K562 (cell line): ENCODE results near the gene IPO5. TPM values are rescaled to one million over a fixed set of nuclear protein-coding genes. Genes with fewer than 3 reads are reported as not detected.

Experiments used
- ATAC-seq: fragments of 200-7000 bp; cut with Tn5 transposase; 3 replicates; pipeline ENCODE4 v1.9.1; 2020; ENCODE audit warnings: moderate library complexity
- BruUV-seq: library from RNA; stranded (reverse); fragments of 400-500 nt; replicated peaks from 2 replicates; lab custom pipeline; 2021; lab: Mats Ljungman, UMichigan
- CTCF ChIA-PET: fragments of 300-600 bp; formaldehyde crosslinking; extraction: SDS; loops from one replicate; lab custom pipeline; 2021; ENCODE audit warnings: low intra/inter-chr PET ratio; lab: Yijun Ruan, JAX
- POLR2A ChIA-PET: fragments of 300-600, 350-650 bp; sonication (Branson Sonifier 250); formaldehyde crosslinking; extraction: SDS; loops from one replicate; lab custom pipeline; 2021; ENCODE audit warnings: antibody characterized with exemption, inconsistent platforms; lab: Yijun Ruan, JAX
- DNase-seq, 4 experiments: peaks; one replicate each; pipeline versions ENCODE4 v3.0.0 to v3.0.0-alpha.2; 2011 to 2018; ENCODE audit warnings: low spot score in 3 of 4, mixed read lengths in 3 of 4; ENCODE audit errors: extremely low read depth in 1 of 4
- FAIRE-seq: peaks from 2 replicates; lab custom pipeline; 2011; peaks lifted over from hg19 to GRCh38; lab: Jason Lieb, UNC
- H2AFZ ChIP-seq: 2 replicates; pipeline ENCODE4 v1.6.0; 2011; ENCODE audit warnings: low read depth, low read length, control low read depth, inconsistent platforms
- H3K27ac ChIP-seq: fragments of 200-600 bp; 3 replicates; pipeline ENCODE4 v1.8.0; 2011; ENCODE audit warnings: low read depth, mild to moderate bottlenecking, control low read depth, inconsistent platforms, low read length, moderate library complexity, mixed read lengths; ENCODE audit errors: extremely low read depth
- H3K27me3 ChIP-seq, 2 experiments: fragments of 300-600 bp in 1 of 2; 2 replicates in 1 of 2; 3 replicates in 1 of 2; pipeline versions ENCODE4 v1.6.0 to v1.8.0; 2011; ENCODE audit warnings: inconsistent platforms in 2 of 2, low read length in 2 of 2, mild to moderate bottlenecking in 1 of 2, mixed read lengths in 1 of 2, moderate library complexity in 1 of 2; ENCODE audit not compliant: control insufficient read depth in 2 of 2, insufficient read depth in 2 of 2
- H3K36me3 ChIP-seq: fragments of 300-600 bp; 3 replicates; pipeline ENCODE4 v1.8.0; 2011; ENCODE audit warnings: mild to moderate bottlenecking, low read length, inconsistent platforms; ENCODE audit not compliant: control insufficient read depth, insufficient read depth
- H3K4me1 ChIP-seq, 2 experiments: fragments of 200-600 bp in 1 of 2; replicated peaks in 1 of 2; 2 replicates in 1 of 2; 3 replicates in 1 of 2; pipeline versions ENCODE4 v1.5.1 to v1.8.0; 2011; ENCODE audit warnings: inconsistent platforms in 2 of 2, low read length in 2 of 2, mild to moderate bottlenecking in 1 of 2, mixed read lengths in 1 of 2, moderate library complexity in 1 of 2; ENCODE audit not compliant: control insufficient read depth in 2 of 2, insufficient read depth in 2 of 2
- H3K4me2 ChIP-seq: 2 replicates; pipeline ENCODE4 v1.6.1; 2011; ENCODE audit warnings: low read length, control low read depth, inconsistent platforms, mixed read lengths; ENCODE audit not compliant: insufficient read depth
- H3K4me3 ChIP-seq: fragments of 200-600 bp; sonication (generic), shearing (Covaris generic); 2 replicates; pipeline ENCODE4 v1.5.1; 2016; ENCODE audit warnings: control low read depth, inconsistent platforms
- H3K79me2 ChIP-seq: fragments of 200-600 bp; 3 replicates; pipeline ENCODE4 v1.8.0; 2011; ENCODE audit warnings: low read length, inconsistent platforms; ENCODE audit not compliant: control insufficient read depth, insufficient read depth
- H3K9ac ChIP-seq, 2 experiments: 2 replicates each; pipeline versions ENCODE4 v1.6.0 to v1.6.1; 2011; ENCODE audit warnings: low read depth in 2 of 2, low read length in 2 of 2, control low read depth in 1 of 2, inconsistent platforms in 1 of 2, mild to moderate bottlenecking in 1 of 2, mixed read lengths in 1 of 2; ENCODE audit not compliant: insufficient read depth in 1 of 2
- H3K9me1 ChIP-seq: one replicate; pipeline ENCODE4 v1.6.0; 2011; ENCODE audit warnings: inconsistent platforms, mild to moderate bottlenecking, low read length, moderate library complexity; ENCODE audit not compliant: control insufficient read depth, insufficient read depth
- H3K9me3 ChIP-seq: replicated peaks from 2 replicates; pipeline ENCODE4 v1.5.1; 2011; ENCODE audit warnings: low read depth, low read length, inconsistent platforms; ENCODE audit not compliant: control insufficient read depth, insufficient read depth
- H4K20me1 ChIP-seq: replicated peaks from 2 replicates; pipeline ENCODE4 v1.6.1; 2011; ENCODE audit warnings: low read length, inconsistent platforms, mixed read lengths; ENCODE audit not compliant: control insufficient read depth, insufficient read depth
- CCNT2 ChIP-seq: IDR thresholded peaks from 2 replicates; pipeline ENCODE4 v1.6.1; 2011; ENCODE audit warnings: borderline replicate concordance, low read depth, mild to moderate bottlenecking, moderate library complexity, mixed read lengths, low read length; ENCODE audit not compliant: insufficient read length; ENCODE audit errors: extremely low read depth
- COPS2 ChIP-seq: fragments of 450-650 bp; conservative IDR thresholded peaks from 2 replicates; pipeline ENCODE4 v1.6.1; 2016; ENCODE audit warnings: mild to moderate bottlenecking, moderate library complexity
- HSF4 ChIP-seq: fragments of 250-450 bp; sonication (Bioruptor Pico); IDR thresholded peaks from 2 replicates; pipeline ENCODE4 v2.1.2; 2022; ENCODE audit warnings: mild to moderate bottlenecking, moderate library complexity, borderline replicate concordance
- JUN ChIP-seq, 2 experiments: sonication (generic) in 1 of 2; formaldehyde crosslinking in 1 of 2; IDR thresholded peaks; 2 replicates each; pipeline versions ENCODE4 v1.6.1 to v1.8.0; 2012 to 2022; ENCODE audit warnings: borderline replicate concordance in 2 of 2, mild to moderate bottlenecking in 2 of 2, improper control_type of control experiment in 1 of 2, low read depth in 1 of 2, low read length in 1 of 2, missing genetic modification reagents in 1 of 2
- RBM34 ChIP-seq: fragments of 200-400 bp; formaldehyde crosslinking; IDR thresholded peaks from 2 replicates; pipeline ENCODE4 v1.6.1; 2018; ENCODE audit warnings: low read length, borderline replicate concordance; ENCODE audit not compliant: insufficient read depth
- SAP30 ChIP-seq: fragments of 200-600 bp; sonication (generic); IDR thresholded peaks from 2 replicates; pipeline ENCODE4 v1.6.1; 2012; ENCODE audit warnings: borderline replicate concordance, low read depth, mild to moderate bottlenecking, moderate library complexity, low read length, control low read depth, inconsistent platforms; ENCODE audit not compliant: insufficient read depth, poor library complexity, severe bottlenecking
- TEAD2 ChIP-seq: fragments of 450-650 bp; IDR thresholded peaks from 2 replicates; pipeline ENCODE4 v1.6.1; 2016; ENCODE audit warnings: missing genetic modification characterization, control low read depth, missing compliant biosample characterization
- TRIM24 ChIP-seq, 2 experiments: fragments of 450-650 bp; IDR thresholded peaks; 2 replicates each; pipeline ENCODE4 v1.6.1; 2016
- ZNF121 ChIP-seq: sonication (generic); formaldehyde crosslinking; conservative IDR thresholded peaks from 2 replicates; pipeline ENCODE4 v1.8.0; 2022; ENCODE audit warnings: missing genetic modification reagents
- ZNF239 ChIP-seq: fragments of 250-450 bp; sonication (Bioruptor Pico); IDR thresholded peaks from 2 replicates; pipeline ENCODE4 v1.4.0; 2020; ENCODE audit warnings: mild to moderate bottlenecking
- ZNF444 ChIP-seq: fragments of 250-450 bp; sonication (Bioruptor Pico); IDR thresholded peaks from 2 replicates; pipeline ENCODE4 v1.4.0; 2020; ENCODE audit warnings: mild to moderate bottlenecking, moderate library complexity
- ZNF644 ChIP-seq: fragments of 200-800 bp; sonication (Bioruptor generic); IDR thresholded peaks from 2 replicates; pipeline ENCODE4 v1.6.1; 2016; ENCODE audit warnings: low read depth, missing genetic modification characterization, missing compliant biosample characterization
- in situ Hi-C: fragments of 300-500 bp; cut with MboI; formaldehyde crosslinking; loops from 4 replicates; pipeline ENCODE4 v1.15.0; 2018; ENCODE audit warnings: inconsistent platforms, mixed read lengths
- intact Hi-C: fragments of 100-400 bp; cut with micrococcal nuclease; formaldehyde crosslinking; loops from 2 replicates; pipeline ENCODE4 v1.14.2; 2022
- polyA plus RNA-seq, 8 experiments: library from polyadenylated mRNA; depleted of rRNA in 4 of 8; stranded (reverse) in 5 of 8; unstranded in 3 of 8; fragments of >200 nt; fragmentation: Nextera tagmentation in 2 of 8; fragmentation: Illumina TruSeq in 1 of 8; extraction: Ambion mirVana in 2 of 8; extraction: Trizol in 1 of 8; gene quantifications; 2 replicates each; pipeline versions ENCODE4 v1.2.1 to v1.2.3, GENCODE V29; 2011 to 2014; ENCODE audit warnings: inconsistent platforms in 1 of 8, missing spikeins in 1 of 8
- total RNA-seq, 7 experiments: library from RNA; depleted of rRNA in 6 of 7; stranded (reverse); fragments of >200 nt in 6 of 7; fragmentation: Illumina TruSeq in 2 of 7; extraction: Trizol in 2 of 7; gene quantifications; 2 replicates each; pipeline versions ENCODE4 v1.2.1 to v1.2.3, GENCODE V29; 2011 to 2021; ENCODE audit warnings: low replicate concordance in 1 of 7
- TF ChIP-seq, protein P1 (sequence below): sonication (generic); formaldehyde crosslinking; IDR thresholded peaks from 2 replicates; pipeline ENCODE4 v1.8.0; 2022; ENCODE audit warnings: mild to moderate bottlenecking, missing genetic modification reagents
- TF ChIP-seq, protein P2 (sequence below): sonication (generic); formaldehyde crosslinking; IDR thresholded peaks from 2 replicates; pipeline ENCODE4 v1.8.0; 2022; ENCODE audit warnings: mild to moderate bottlenecking, low read depth, missing genetic modification reagents

Gene IPO5
- total and polyA plus RNA-seq, 9 of the 15 experiments (the other 6 are each of a cell fraction or from before 2014, with no cell fraction given): 45.8 to 206 (median 134) TPM

DNA sequence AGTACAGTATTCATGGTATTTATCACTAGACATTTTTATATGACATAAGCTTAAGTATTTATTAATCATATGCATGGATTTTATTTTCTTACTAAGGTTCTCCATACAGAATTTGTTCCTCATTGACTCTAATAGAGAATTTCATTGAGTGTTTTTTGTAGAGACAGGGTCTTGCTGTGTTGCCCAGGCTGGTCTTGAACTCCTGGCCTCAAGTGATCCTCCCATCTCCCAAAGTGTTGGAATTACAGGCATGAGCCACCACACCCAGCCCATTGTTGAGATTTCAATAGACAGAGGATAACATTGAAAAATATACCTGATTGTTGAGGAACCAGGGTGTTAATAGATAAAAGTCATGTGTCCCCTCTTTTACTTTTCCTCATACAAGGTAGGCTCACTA is 26.1 kb downstream of the IPO5 start:
- Histone ChIP-seq H3K27me3 (no peaks in the 10 kb centered on the region), H3K4me2 (no peak overlapping the region), H3K4me1 (peaks cover 4% of the 10 kb centered on the region in 2 experiments; a peak in 3 of 5 replicates), H3K9me1 (no peaks in the 10 kb centered on the region), H3K36me3 (peaks cover 44% of the 10 kb centered on the region), H3K4me3 (no peak overlapping the region), H3K9me3 (no peaks in the 10 kb centered on the region), H4K20me1 (no peaks in the 10 kb centered on the region; the same call in 1 of the 2 replicates), H2AFZ (no peak overlapping the region), H3K9ac (peak overlapping the region in 1 of 2 experiments; percentile 81; a peak in 1 of 4 replicates), H3K27ac (no peak overlapping the region), H3K79me2 (peaks cover 67% of the 10 kb centered on the region)
- intact Hi-C loops: no loop called here
- ChIA-PET POLR2A (no interaction called here), CTCF (no interaction called here)
- no peak for FAIRE-seq
- in situ Hi-C loops: no loop called here
- no peak for ATAC-seq
- BruUV-seq: no TSS peak
- DNase-seq: no peak
- no peak for TF ChIP-seq COPS2
- TF ChIP-seq TEAD2 (tag): no peak
- TF ChIP-seq HSF4 (CRISPR knock-in tag): no peak
- TF ChIP-seq JUN (IDR thresholded peaks at IDR 0.05; ENCODE audit: borderline replicate concordance, low read depth, low read length): no peak
- no peak for TF ChIP-seq JUN (CRISPR knock-in tag; IDR thresholded peaks at IDR 0.05; ENCODE audit: borderline replicate concordance)
- no peak for TF ChIP-seq RBM34
- no peak for TF ChIP-seq ZNF239 (CRISPR knock-in tag)
- no peak for TF ChIP-seq ZNF121 (CRISPR knock-in tag)
- TF ChIP-seq, protein P1, sequence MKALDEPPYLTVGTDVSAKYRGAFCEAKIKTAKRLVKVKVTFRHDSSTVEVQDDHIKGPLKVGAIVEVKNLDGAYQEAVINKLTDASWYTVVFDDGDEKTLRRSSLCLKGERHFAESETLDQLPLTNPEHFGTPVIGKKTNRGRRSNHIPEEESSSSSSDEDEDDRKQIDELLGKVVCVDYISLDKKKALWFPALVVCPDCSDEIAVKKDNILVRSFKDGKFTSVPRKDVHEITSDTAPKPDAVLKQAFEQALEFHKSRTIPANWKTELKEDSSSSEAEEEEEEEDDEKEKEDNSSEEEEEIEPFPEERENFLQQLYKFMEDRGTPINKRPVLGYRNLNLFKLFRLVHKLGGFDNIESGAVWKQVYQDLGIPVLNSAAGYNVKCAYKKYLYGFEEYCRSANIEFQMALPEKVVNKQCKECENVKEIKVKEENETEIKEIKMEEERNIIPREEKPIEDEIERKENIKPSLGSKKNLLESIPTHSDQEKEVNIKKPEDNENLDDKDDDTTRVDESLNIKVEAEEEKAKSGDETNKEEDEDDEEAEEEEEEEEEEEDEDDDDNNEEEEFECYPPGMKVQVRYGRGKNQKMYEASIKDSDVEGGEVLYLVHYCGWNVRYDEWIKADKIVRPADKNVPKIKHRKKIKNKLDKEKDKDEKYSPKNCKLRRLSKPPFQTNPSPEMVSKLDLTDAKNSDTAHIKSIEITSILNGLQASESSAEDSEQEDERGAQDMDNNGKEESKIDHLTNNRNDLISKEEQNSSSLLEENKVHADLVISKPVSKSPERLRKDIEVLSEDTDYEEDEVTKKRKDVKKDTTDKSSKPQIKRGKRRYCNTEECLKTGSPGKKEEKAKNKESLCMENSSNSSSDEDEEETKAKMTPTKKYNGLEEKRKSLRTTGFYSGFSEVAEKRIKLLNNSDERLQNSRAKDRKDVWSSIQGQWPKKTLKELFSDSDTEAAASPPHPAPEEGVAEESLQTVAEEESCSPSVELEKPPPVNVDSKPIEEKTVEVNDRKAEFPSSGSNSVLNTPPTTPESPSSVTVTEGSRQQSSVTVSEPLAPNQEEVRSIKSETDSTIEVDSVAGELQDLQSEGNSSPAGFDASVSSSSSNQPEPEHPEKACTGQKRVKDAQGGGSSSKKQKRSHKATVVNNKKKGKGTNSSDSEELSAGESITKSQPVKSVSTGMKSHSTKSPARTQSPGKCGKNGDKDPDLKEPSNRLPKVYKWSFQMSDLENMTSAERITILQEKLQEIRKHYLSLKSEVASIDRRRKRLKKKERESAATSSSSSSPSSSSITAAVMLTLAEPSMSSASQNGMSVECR: no peak
- TF ChIP-seq ZNF644: no peak
- TF ChIP-seq ZNF444: no peak
- TF ChIP-seq, protein P2, sequence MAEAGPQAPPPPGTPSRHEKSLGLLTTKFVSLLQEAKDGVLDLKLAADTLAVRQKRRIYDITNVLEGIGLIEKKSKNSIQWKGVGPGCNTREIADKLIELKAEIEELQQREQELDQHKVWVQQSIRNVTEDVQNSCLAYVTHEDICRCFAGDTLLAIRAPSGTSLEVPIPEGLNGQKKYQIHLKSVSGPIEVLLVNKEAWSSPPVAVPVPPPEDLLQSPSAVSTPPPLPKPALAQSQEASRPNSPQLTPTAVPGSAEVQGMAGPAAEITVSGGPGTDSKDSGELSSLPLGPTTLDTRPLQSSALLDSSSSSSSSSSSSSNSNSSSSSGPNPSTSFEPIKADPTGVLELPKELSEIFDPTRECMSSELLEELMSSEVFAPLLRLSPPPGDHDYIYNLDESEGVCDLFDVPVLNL (CRISPR knock-in tag): no peak
- TF ChIP-seq CCNT2: no peak
- no peak for TF ChIP-seq SAP30
- no peak for TF ChIP-seq TRIM24 (IDR thresholded peaks at IDR 0.05)
